GM21786 (cell line): Measurements from ENCODE around the gene ATG5.
"Not testable (repeated sequence)": the region's sequence is repeated elsewhere in the genome, so short reads cannot be mapped to it uniquely, and the experiment has no call there.

ENCODE experiments used
- ATAC-seq: cut with Tn5 transposase; IDR thresholded peaks from one replicate; pipeline ENCODE4 v1.9.1; 2021; ENCODE audit not compliant: unreplicated experiment

Gene ATG5

GRCh38 chr6:106259748-106260147, 65.8 kb downstream of the ATG5 start:
- not testable (repeated sequence) for ATAC-seq

DNA sequence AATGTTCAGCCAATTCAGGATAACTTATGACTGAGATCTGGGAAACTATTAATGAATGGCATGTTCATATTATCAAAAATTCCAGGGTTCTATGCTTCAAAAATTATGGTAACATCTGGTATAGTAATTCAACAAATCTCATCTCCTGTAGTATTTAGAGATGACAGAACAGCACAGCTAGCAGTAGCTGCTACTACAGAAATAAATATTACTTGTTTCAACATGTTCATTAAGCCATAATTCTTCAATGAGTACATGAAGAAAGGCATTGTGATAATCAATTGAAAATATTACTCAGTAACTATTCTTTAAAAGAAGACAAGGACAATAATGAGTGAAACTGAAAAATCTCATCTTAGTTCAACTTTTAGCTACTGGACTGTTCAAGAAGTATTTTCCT, 66.8 kb downstream of the ATG5 start:
- ATAC-seq: no peak

DNA sequence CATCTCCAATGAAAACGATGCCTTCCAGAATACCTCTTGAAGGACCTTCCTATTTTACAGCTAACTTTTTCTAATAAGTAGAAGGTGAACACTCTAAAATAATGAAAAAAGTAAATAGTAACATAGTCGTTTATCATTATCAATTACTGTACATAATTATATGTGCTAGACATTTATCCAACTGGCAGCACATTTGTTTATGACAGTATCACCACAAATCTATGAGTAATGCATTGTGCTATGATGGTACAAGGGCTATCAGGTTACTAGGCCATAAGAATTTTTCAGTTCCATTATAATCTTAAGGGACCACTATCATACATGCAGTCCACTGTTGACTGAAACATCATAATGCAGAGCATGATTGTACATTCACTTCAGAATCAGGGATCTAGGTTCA, 68.4 kb downstream of the ATG5 start:
- ATAC-seq: no peak

GRCh38 chr6:106256201-106256968, 69.2 kb downstream of the ATG5 start:
- no peak for ATAC-seq

GRCh38 chr6:106255306-106255705, 70.3 kb downstream of the ATG5 start:
- ATAC-seq: no peak

DNA sequence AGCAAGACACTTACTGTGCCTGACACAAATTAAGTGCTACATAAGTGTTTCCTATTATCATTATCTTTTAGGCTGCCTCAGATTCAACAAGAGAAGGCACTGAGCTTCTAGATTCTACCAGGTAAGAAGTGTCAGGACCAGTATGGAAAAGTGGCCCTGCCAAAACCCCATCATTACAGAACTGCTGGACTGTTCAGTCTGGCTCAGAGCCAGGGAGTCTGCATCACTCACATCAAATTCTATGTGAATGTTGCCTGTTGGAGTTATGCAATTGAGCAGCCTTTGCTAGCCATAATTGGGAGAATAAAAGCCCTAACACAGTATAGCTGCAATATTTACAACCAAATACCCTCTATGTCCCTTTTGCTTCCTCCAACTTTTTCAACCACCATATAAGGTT, 70.9 kb downstream of the ATG5 start:
- ATAC-seq: no peak

GRCh38 chr6:106253731-106254130, 71.8 kb downstream of the ATG5 start:
- ATAC-seq: no peak

GRCh38 chr6:106253172-106253571, 72.4 kb downstream of the ATG5 start:
- ATAC-seq: no peak

DNA sequence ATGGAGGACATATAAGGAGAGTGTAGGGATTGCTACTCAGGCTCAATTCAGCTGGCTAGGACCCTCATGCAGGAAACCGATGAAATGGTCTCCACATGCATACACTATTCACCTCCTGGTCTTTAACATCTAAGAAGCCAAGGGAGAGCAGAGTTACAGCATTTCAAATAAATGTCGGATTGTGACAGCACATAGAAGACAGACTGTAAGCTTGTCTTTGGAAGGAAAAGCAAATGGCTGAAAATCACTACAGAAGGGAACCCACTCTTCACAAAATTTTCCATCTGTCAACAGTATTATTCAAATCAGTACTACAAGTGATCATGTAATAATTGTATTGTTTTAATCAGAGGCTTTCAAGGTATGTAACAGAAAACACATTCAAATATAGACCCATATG, 72.9 kb downstream of the ATG5 start:
- ATAC-seq: no peak

DNA sequence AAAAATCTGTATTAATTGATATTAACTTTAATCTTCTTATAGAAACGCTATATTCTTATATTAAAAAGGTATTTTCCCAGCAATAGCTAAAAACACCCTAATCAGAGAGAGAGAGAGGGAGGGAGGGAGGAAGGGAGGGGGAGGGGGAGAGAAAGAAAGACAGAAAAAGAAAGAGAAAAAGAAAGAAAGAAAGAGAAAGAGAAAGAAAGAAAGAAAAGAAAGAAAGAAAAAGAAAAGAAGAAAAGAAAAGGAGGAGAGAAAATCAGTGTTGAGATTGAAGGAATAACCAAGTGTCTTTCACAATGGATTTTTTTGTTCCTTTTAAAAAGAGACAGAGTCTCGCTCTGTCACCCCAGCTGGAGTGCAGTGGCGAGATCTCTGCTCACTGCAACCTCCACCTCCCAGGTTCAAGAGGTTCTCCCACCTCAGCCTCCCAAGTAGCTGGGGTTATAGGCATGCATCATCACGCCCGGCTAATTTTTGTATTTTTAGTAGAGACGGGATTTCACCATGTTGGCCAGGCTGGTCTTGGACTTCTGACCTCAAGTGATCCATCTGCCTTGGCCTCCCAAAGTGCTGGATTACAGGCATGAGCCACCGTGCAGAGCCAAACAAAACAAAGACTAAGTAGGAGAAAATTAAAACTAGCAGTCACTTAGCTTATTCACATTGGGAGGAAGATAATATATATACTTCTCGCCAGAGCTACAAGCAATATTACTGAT, 73.9 kb downstream of the ATG5 start:
- ATAC-seq: not testable (repeated sequence)

GRCh38 chr6:106250953-106251352, 74.6 kb downstream of the ATG5 start:
- ATAC-seq: no peak

DNA sequence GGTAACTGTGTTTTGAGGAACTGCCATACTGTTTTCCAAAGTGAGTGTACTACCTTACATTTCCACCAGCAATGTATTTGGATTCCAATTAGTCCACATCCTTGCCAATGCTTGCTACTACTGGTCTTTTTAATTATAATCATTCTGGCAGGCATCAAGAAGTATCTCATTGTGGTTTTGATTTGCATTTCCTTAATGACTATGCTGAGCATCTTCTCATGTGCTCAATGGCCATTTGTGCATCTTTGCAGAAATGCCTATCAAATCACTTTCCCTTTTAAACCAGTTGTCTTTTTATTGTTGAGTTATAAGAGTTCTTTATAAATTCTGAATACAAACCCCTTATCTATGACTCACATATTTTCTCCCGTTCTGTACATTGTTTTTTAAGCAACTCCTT, 75.9 kb downstream of the ATG5 start:
- ATAC-seq: no peak

GRCh38 chr6:106247733-106248132, 77.8 kb downstream of the ATG5 start:
- no peak for ATAC-seq

- ATAC-seq: no peak
Measured at GRCh38 chr6:106247293-106247692, 78.3 kb downstream of the ATG5 start.

- ATAC-seq: peak; percentile 77
Measured at GRCh38 chr6:106244931-106245330, 80.6 kb downstream of the ATG5 start.

GRCh38 chr6:106244521-106244920, 81.0 kb downstream of the ATG5 start:
- no peak for ATAC-seq

DNA sequence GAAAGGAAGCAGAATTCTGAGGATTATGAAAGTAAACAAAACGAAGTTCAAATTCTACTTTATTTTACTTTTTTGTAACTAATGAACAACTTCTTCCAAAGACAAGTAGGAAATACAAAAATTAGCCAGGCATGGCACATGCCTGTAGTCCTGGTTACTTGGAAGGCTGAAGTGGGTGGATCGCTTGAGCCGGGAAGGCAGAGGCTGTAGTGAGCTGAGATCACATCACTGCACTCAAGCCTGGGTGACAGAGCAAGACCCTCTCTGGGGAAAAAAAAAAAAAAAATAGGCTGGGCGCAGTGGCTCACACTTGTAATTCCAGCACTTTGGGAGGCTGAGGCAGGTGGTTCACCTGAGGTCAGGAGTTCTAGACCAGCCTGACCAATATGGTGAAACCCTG, 82.3 kb downstream of the ATG5 start:
- ATAC-seq: no peak

GRCh38 chr6:106241498-106241897, 84.1 kb downstream of the ATG5 start:
- ATAC-seq: no peak

- ATAC-seq: no peak
Measured at GRCh38 chr6:106237286-106237685, 88.3 kb downstream of the ATG5 start.

DNA sequence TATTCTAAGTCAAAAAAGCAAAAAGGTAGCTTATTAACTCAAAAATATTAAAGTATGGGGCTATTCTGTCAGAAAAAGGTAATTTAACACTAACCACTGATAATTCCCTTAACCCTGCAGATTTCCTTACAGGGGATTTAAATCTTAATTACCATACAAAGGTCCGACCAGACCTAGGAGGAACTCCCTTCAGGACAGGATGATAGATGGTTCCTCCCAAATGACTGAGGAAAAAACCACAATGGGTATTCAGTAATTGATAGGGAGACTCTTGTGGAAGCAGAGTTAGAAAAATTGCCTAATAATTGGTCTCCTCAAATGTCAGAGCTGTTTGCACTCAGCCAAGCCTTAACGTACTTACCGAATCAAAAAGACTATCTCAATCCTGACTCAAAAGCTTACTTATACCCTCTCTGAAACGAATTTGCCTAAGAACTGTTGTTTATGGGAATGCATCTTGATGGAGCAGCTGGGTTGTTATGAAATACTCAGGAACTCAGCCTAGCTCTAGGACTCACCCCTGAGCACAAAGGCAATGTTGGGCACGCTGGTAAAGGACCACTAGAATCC, 95.6 kb downstream of the ATG5 start:
- not testable (repeated sequence) for ATAC-seq

DNA sequence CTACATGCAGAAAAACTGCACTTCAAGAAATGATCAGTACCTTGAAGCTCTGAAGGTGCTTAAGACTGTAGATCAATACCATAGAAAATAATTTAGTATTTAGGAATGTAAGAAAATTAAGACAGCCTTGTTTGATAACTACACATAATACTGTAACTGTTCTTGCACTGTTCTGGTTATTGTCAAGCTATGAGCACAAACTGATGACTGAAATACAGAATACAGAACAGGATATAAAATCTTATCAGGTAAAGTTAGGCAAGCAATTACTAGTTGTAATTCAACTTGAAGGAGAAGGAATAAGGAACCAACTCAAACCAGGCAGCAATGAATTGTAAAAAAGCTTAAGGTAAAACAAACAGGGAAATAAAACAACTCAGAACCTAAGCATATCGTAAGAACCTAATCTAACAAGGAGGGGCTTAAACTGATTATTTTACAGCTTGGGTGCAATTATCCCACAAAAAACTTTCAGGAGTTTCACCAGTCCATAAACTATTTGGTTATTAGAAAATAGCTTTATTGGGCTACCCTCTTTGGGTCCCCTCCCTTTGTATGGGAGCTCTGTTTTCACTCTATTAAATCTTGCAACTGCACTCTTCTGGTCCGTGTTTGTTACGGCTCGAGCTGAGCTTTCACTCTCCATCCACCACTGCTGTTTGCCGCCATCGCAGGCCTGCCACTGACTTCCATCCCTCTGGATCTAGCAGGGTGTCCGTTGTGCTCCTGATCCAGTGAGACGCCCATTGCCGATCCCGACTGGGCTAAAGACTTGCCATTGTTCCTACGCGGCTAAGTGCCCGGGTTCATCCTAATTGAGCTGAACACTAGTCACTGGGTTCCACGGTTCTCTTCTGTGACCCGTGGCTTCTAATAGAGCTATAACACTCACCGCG, 97.7 kb downstream of the ATG5 start:
- no peak for ATAC-seq
